IMR-90 (cell line): Measurements from ENCODE around the gene FAM118A.

Source experiments
- BHLHE40 ChIP-seq: fragments of 150-350 bp; IDR thresholded peaks from 2 replicates; pipeline ENCODE4 v1.6.1; 2016; ENCODE audit warnings: mild to moderate bottlenecking, low read depth, low read length
- CEBPB ChIP-seq: IDR thresholded peaks from 2 replicates; pipeline ENCODE4 v1.6.1; 2012; ENCODE audit warnings: low read depth, low read length, improper control_type of control experiment
- CHD1 ChIP-seq: IDR thresholded peaks from 2 replicates; pipeline ENCODE4 v1.6.1; 2012; ENCODE audit warnings: low read depth, low read length, improper control_type of control experiment
- FOS ChIP-seq: fragments of 150-350 bp; IDR thresholded peaks from 2 replicates; pipeline ENCODE4 v1.6.1; 2016; ENCODE audit warnings: low read depth, low read length
- MAFK ChIP-seq: IDR thresholded peaks from 2 replicates; pipeline ENCODE4 v1.6.1; 2012; ENCODE audit warnings: low read depth, low read length, improper control_type of control experiment
- MXI1 ChIP-seq: IDR thresholded peaks from 2 replicates; pipeline ENCODE4 v1.6.1; 2012; ENCODE audit warnings: low read depth, mild to moderate bottlenecking, low read length, moderate library complexity, borderline replicate concordance
- POLR2A ChIP-seq: IDR thresholded peaks from 2 replicates; pipeline ENCODE4 v1.6.1; 2012; ENCODE audit warnings: mild to moderate bottlenecking, low read depth, low read length
- RAD21 ChIP-seq: IDR thresholded peaks from 2 replicates; pipeline ENCODE4 v1.6.1; 2012; ENCODE audit warnings: low read length, improper control_type of control experiment
- RCOR1 ChIP-seq: IDR thresholded peaks from 2 replicates; pipeline ENCODE4 v1.6.1; 2012; ENCODE audit warnings: mild to moderate bottlenecking, low read length, improper control_type of control experiment; ENCODE audit not compliant: insufficient replicate concordance
- SMC3 ChIP-seq: fragments of 150-350 bp; IDR thresholded peaks from 2 replicates; pipeline ENCODE4 v1.6.1; 2016; ENCODE audit warnings: low read depth, mild to moderate bottlenecking, antibody characterized with exemption, low read length, moderate library complexity
- TF ChIP-seq, protein P1 (sequence below): fragments of 150-350 bp; IDR thresholded peaks from 2 replicates; pipeline ENCODE4 v1.6.1; 2017; ENCODE audit warnings: mild to moderate bottlenecking, antibody characterized with exemption, low read length, low read depth
- TF ChIP-seq, protein P2 (sequence below): conservative IDR thresholded peaks from 2 replicates; pipeline ENCODE4 v1.5.1; 2012; ENCODE audit warnings: mild to moderate bottlenecking, low read depth, low read length, improper control_type of control experiment
- TF ChIP-seq, protein P3 (sequence below): fragments of 150-350 bp; IDR thresholded peaks from 2 replicates; pipeline ENCODE4 v1.6.1; 2016; ENCODE audit warnings: low read depth, mild to moderate bottlenecking, low read length, moderate library complexity, borderline replicate concordance

DNA sequence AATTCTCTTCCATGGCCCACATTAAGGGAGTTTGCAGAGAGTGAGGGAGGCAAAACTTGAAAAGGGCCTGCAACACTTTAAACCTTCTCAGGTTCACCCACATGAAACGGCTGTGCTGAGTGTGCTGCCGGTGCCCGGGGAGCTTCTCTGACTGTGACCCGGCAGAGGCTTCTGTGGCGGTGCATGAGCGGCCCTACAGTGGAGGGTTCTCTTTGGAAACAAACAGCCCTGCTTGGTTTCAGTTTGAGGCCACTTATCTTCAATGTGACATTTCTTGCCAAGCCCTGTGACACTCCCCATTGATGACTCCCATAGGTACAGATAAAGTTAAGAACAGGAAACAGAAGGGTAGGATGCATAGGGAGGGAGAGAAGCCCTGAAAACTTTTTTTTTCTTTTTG is 31.8 kb downstream of the FAM118A start:
- TF ChIP-seq, protein P1, sequence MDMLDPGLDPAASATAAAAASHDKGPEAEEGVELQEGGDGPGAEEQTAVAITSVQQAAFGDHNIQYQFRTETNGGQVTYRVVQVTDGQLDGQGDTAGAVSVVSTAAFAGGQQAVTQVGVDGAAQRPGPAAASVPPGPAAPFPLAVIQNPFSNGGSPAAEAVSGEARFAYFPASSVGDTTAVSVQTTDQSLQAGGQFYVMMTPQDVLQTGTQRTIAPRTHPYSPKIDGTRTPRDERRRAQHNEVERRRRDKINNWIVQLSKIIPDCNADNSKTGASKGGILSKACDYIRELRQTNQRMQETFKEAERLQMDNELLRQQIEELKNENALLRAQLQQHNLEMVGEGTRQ = no peak
- TF ChIP-seq, protein P2, sequence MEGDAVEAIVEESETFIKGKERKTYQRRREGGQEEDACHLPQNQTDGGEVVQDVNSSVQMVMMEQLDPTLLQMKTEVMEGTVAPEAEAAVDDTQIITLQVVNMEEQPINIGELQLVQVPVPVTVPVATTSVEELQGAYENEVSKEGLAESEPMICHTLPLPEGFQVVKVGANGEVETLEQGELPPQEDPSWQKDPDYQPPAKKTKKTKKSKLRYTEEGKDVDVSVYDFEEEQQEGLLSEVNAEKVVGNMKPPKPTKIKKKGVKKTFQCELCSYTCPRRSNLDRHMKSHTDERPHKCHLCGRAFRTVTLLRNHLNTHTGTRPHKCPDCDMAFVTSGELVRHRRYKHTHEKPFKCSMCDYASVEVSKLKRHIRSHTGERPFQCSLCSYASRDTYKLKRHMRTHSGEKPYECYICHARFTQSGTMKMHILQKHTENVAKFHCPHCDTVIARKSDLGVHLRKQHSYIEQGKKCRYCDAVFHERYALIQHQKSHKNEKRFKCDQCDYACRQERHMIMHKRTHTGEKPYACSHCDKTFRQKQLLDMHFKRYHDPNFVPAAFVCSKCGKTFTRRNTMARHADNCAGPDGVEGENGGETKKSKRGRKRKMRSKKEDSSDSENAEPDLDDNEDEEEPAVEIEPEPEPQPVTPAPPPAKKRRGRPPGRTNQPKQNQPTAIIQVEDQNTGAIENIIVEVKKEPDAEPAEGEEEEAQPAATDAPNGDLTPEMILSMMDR = no peak
- TF ChIP-seq POLR2A (no peak), SMC3 (no peak), RAD21 (no peak), CHD1 (no peak), MXI1 (no peak), FOS (no peak), MAFK (no peak), CEBPB (no peak), BHLHE40 (no peak), RCOR1 (no peak)
- TF ChIP-seq, protein P3, sequence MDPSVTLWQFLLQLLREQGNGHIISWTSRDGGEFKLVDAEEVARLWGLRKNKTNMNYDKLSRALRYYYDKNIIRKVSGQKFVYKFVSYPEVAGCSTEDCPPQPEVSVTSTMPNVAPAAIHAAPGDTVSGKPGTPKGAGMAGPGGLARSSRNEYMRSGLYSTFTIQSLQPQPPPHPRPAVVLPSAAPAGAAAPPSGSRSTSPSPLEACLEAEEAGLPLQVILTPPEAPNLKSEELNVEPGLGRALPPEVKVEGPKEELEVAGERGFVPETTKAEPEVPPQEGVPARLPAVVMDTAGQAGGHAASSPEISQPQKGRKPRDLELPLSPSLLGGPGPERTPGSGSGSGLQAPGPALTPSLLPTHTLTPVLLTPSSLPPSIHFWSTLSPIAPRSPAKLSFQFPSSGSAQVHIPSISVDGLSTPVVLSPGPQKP = no peak
